GM23248 (cell line): ENCODE measurements around the gene TMED9. TPM values are rescaled to one million over a fixed set of nuclear protein-coding genes. Genes with fewer than 3 reads are reported as not detected.
"Not testable (repeated sequence)": the region's sequence is repeated elsewhere in the genome, so short reads cannot be mapped to it uniquely, and the experiment has no call there.

Experiments
- DNase-seq: peaks from one replicate; pipeline ENCODE4 v3.0.0-alpha.2; 2015
- H2AFZ ChIP-seq: fragments of 200-600 bp; sonication (generic); 2 replicates; pipeline ENCODE4 v1.6.1; 2016; ENCODE audit warnings: antibody characterized with exemption
- H3F3A ChIP-seq: fragments of 200-600 bp; sonication (generic); 2 replicates; pipeline ENCODE4 v1.6.1; 2016; ENCODE audit warnings: mild to moderate bottlenecking, antibody characterized with exemption, mixed run types; ENCODE audit not compliant: insufficient read depth
- H3K27ac ChIP-seq: fragments of 200-600 bp; sonication (generic); 2 replicates; pipeline ENCODE4 v1.5.1; 2016; ENCODE audit warnings: mild to moderate bottlenecking
- H3K27me3 ChIP-seq: fragments of 200-600 bp; sonication (generic); replicated peaks from 2 replicates; pipeline ENCODE4 v1.6.1; 2016; ENCODE audit warnings: mild to moderate bottlenecking; ENCODE audit not compliant: insufficient read depth
- H3K36me3 ChIP-seq: fragments of 200-600 bp; sonication (generic); 2 replicates; pipeline ENCODE4 v1.6.1; 2016; ENCODE audit warnings: low read depth, mild to moderate bottlenecking
- H3K4me1 ChIP-seq: fragments of 200-600 bp; sonication (generic); 2 replicates; pipeline ENCODE4 v1.6.1; 2016; ENCODE audit warnings: mild to moderate bottlenecking; ENCODE audit not compliant: insufficient read depth
- H3K4me2 ChIP-seq: fragments of 200-600 bp; sonication (generic); one replicate; pipeline ENCODE4 v1.6.1; 2016; ENCODE audit warnings: mild to moderate bottlenecking; ENCODE audit not compliant: unreplicated experiment
- H3K4me3 ChIP-seq: fragments of 200-600 bp; sonication (generic); 2 replicates; pipeline ENCODE4 v1.5.1; 2016; ENCODE audit warnings: mild to moderate bottlenecking
- H3K79me2 ChIP-seq: fragments of 200-600 bp; sonication (generic); 2 replicates; pipeline ENCODE4 v1.6.1; 2016; ENCODE audit warnings: mild to moderate bottlenecking; ENCODE audit not compliant: insufficient read depth
- H3K9ac ChIP-seq: fragments of 200-600 bp; sonication (generic); 2 replicates; pipeline ENCODE4 v1.6.1; 2016; ENCODE audit warnings: mild to moderate bottlenecking
- H3K9me2 ChIP-seq: fragments of 200-600 bp; sonication (generic); 2 replicates; pipeline ENCODE4 v1.6.1; 2016; ENCODE audit warnings: mixed run types, mild to moderate bottlenecking, moderate library complexity; ENCODE audit not compliant: insufficient read depth
- H3K9me3 ChIP-seq: fragments of 200-600 bp; sonication (generic); one replicate; pipeline ENCODE4 v1.6.1; 2017; ENCODE audit warnings: low read depth
- H4K20me1 ChIP-seq: fragments of 200-600 bp; sonication (generic); 2 replicates; pipeline ENCODE4 v1.6.0; 2016; ENCODE audit not compliant: insufficient read depth
- EZH2 ChIP-seq: fragments of 200-600 bp; sonication (generic); IDR thresholded peaks from 2 replicates; pipeline ENCODE4 v1.6.1; 2018; ENCODE audit warnings: antibody characterized with exemption, mild to moderate bottlenecking; ENCODE audit not compliant: insufficient read depth, poor library complexity, severe bottlenecking
- EZH2phosphoT487 ChIP-seq: fragments of 200-600 bp; sonication (generic); IDR thresholded peaks from 2 replicates; pipeline ENCODE4 v1.6.1; 2018; ENCODE audit warnings: antibody characterized with exemption, moderate library complexity, mild to moderate bottlenecking, low read depth; ENCODE audit not compliant: insufficient read depth
- WGBS, 2 experiments: methylation state at CpG; one replicate each; pipeline ENCODE4 v1.1.6; 2015 to 2017; ENCODE audit warnings: low lambda C conversion rate in 2 of 2, low coverage in 1 of 2; ENCODE audit errors: missing lambda C conversion rate in 2 of 2; 5-methylcytosine and 5-hydroxymethylcytosine counted together
- in situ Hi-C: fragments of 300-500 bp; cut with MboI; formaldehyde crosslinking; loops from 2 replicates; pipeline ENCODE4 v1.15.0; 2020
- polyA plus RNA-seq: library from polyadenylated mRNA; unstranded; fragments of >200 nt; fragmentation: Nextera tagmentation; extraction: Ambion mirVana; gene quantifications from 2 replicates; pipeline ENCODE4 v1.2.1, GENCODE V29; 2016
- total RNA-seq: library from RNA; depleted of rRNA; stranded (reverse); fragments of >200 nt; shearing (Covaris generic); gene quantifications from 2 replicates; pipeline ENCODE4 v1.2.3, GENCODE V29; 2014

The TMED9 gene
- total and polyA plus RNA-seq, 2 experiments from 2014 or later: 138 to 282 TPM

- Histone ChIP-seq H3K27me3 (no peaks in the 10 kb centered on the region), H3K4me1 (no peaks in the 10 kb centered on the region), H4K20me1 (no peaks in the 10 kb centered on the region), H3K27ac (no peak overlapping the region), H2AFZ (no peak overlapping the region), H3K36me3 (no peaks in the 10 kb centered on the region), H3K79me2 (no peaks in the 10 kb centered on the region), H3K4me3 (no peak overlapping the region), H3K9me3 (no peaks in the 10 kb centered on the region), H3F3A (no peaks in the 10 kb centered on the region), H3K9me2 (no peaks in the 10 kb centered on the region), H3K9ac (no peak overlapping the region), H3K4me2 (no peak overlapping the region)
- no peak for DNase-seq
- 69 to 82% methylated on average over 4 of the region's 4 CpGs for whole genome bisulfite sequencing, 2 experiments
- in situ Hi-C loops: loop anchor here (25.0 kb wide), 1 partner anchor 551 kb away; the partner anchor contains the start of gene NHP2
- no peak for TF ChIP-seq EZH2
- no peak for TF ChIP-seq EZH2phosphoT487
These were observed 18.9 kb downstream of the TMED9 start for GRCh38 chr5:177610770-177611445.

- H2AFZ ChIP-seq: no peak overlapping the region
- H3K4me3 ChIP-seq: no peak overlapping the region
- no peaks in the 10 kb centered on the region for H3K79me2 ChIP-seq
- H3K9me2 ChIP-seq: no peaks in the 10 kb centered on the region
- TF ChIP-seq EZH2 (no peak), EZH2phosphoT487 (no peak)
- H3K9me3 ChIP-seq: no peaks in the 10 kb centered on the region
- WGBS, 2 experiments: 85 to 88% methylated on average over 15 of the region's 15 CpGs
- no peaks in the 10 kb centered on the region for H3K4me1 ChIP-seq
- H3K27me3 ChIP-seq: no peaks in the 10 kb centered on the region
- H3F3A ChIP-seq: no peaks in the 10 kb centered on the region
- H3K4me2 ChIP-seq: no peak overlapping the region
- H3K9ac ChIP-seq: no peak overlapping the region
- H3K36me3 ChIP-seq: no peaks in the 10 kb centered on the region
- H3K27ac ChIP-seq: no peak overlapping the region
- no peaks in the 10 kb centered on the region for H4K20me1 ChIP-seq
- in situ Hi-C loops: loop anchor here (25.0 kb wide), 1 partner anchor 551 kb away; the partner anchor contains the start of gene NHP2
- DNase-seq: no peak
These were observed 19.6 kb downstream of the TMED9 start for GRCh38 chr5:177611446-177612214.

GRCh38 chr5:177612215-177612673, 20.2 kb downstream of the TMED9 start:
- in situ Hi-C loops: loop anchor here (25.0 kb wide), 1 partner anchor 550 kb away; the partner anchor contains the start of gene NHP2

GRCh38 chr5:177620560-177620959, 28.6 kb downstream of the TMED9 start:
- Histone ChIP-seq H3K9ac (no peak overlapping the region), H4K20me1 (no peaks in the 10 kb centered on the region), H3K4me1 (no peaks in the 10 kb centered on the region), H3K9me2 (no peaks in the 10 kb centered on the region), H3K4me2 (no peak overlapping the region), H3K79me2 (no peaks in the 10 kb centered on the region), H2AFZ (no peak overlapping the region), H3K27ac (no peak overlapping the region), H3K4me3 (no peak overlapping the region), H3K36me3 (peaks cover 5% of the 10 kb centered on the region; the same call in 1 of the 2 replicates), H3F3A (no peaks in the 10 kb centered on the region), H3K9me3 (no peaks in the 10 kb centered on the region), H3K27me3 (no peaks in the 10 kb centered on the region)
- TF ChIP-seq EZH2phosphoT487 (no peak), EZH2 (no peak)
- in situ Hi-C loops: loop anchor here (25.0 kb wide), 1 partner anchor 542 kb away; the partner anchor contains the start of gene NHP2
- 66 to 70% methylated on average over 2 of the region's 2 CpGs for WGBS, 2 experiments
- peak; percentile 30 for DNase-seq

More at GRCh38 chr5:177612215-177612673, 20.2 kb downstream of the TMED9 start:
- no peak for TF ChIP-seq EZH2
- no peak for TF ChIP-seq EZH2phosphoT487
- Histone ChIP-seq H3F3A (no peaks in the 10 kb centered on the region), H3K27ac (no peak overlapping the region), H3K27me3 (no peaks in the 10 kb centered on the region), H4K20me1 (no peaks in the 10 kb centered on the region), H3K4me2 (no peak overlapping the region), H3K79me2 (no peaks in the 10 kb centered on the region), H3K36me3 (no peaks in the 10 kb centered on the region), H3K9me2 (no peaks in the 10 kb centered on the region), H3K4me1 (no peaks in the 10 kb centered on the region), H3K9me3 (no peaks in the 10 kb centered on the region), H2AFZ (no peak overlapping the region), H3K9ac (no peak overlapping the region), H3K4me3 (no peak overlapping the region)
- 82 to 84% methylated on average over 6 of the region's 6 CpGs for WGBS, 2 experiments
- no peak for DNase-seq

- H3K4me2 ChIP-seq, H3K27me3 ChIP-seq, H3K9me3 ChIP-seq, H3K27ac ChIP-seq, H4K20me1 ChIP-seq, H3K4me1 ChIP-seq, DNase-seq, H3K79me2 ChIP-seq, H3K4me3 ChIP-seq, H3F3A ChIP-seq, H2AFZ ChIP-seq, H3K9ac ChIP-seq, H3K9me2 ChIP-seq, H3K36me3 ChIP-seq: not testable (repeated sequence)
- WGBS, 2 experiments: 95 to 97% methylated on average over 10 of the region's 10 CpGs
- in situ Hi-C loops: loop anchor here (25.0 kb wide), 1 partner anchor 538 kb away; the partner anchor contains the start of gene NHP2
These were observed 32.2 kb downstream of the TMED9 start for GRCh38 chr5:177624172-177624571.

- H2AFZ ChIP-seq, in situ Hi-C loops, H4K20me1 ChIP-seq, H3K36me3 ChIP-seq, H3K9me3 ChIP-seq, H3K4me3 ChIP-seq, H3K4me1 ChIP-seq, H3K9me2 ChIP-seq, H3K27ac ChIP-seq, H3F3A ChIP-seq, H3K4me2 ChIP-seq, H3K79me2 ChIP-seq, H3K9ac ChIP-seq, H3K27me3 ChIP-seq: not testable (repeated sequence)
- peak; percentile 24 for DNase-seq
These were observed 38.2 kb downstream of the TMED9 start for GRCh38 chr5:177630186-177630585.
